Kidney glomerular epithelial cell (primary cell): ENCODE results near the gene PZP.

Source experiments
- DNase-seq: peaks from one replicate; lab custom pipeline; 2025; lab: John Stamatoyannopoulos, UW

PZP gene

GRCh38 chr12:9103050-9103849 is 104.9 kb downstream of the PZP start:
- no peak for DNase-seq

GRCh38 chr12:9101018-9101687 is 107.0 kb downstream of the PZP start:
- DNase-seq = no peak

GRCh38 chr12:9099552-9100190 is 108.5 kb downstream of the PZP start:
- no peak for DNase-seq
